HG02870 (cell line): ENCODE data around the gene NACA2.
"Not testable (repeated sequence)": the region's sequence is repeated elsewhere in the genome, so short reads cannot be mapped to it uniquely, and the experiment has no call there.

Experiments
- ATAC-seq: cut with Tn5 transposase; IDR thresholded peaks from one replicate; pipeline ENCODE4 v1.9.1; 2021; ENCODE audit warnings: mild to moderate bottlenecking, moderate library complexity; ENCODE audit not compliant: unreplicated experiment

NACA2 gene

GRCh38 chr17:61591018-61591417 lies at the start of gene NACA2:
TSS of gene NACA2 (minus strand) at chr17:61591219. CDS start at chr17:61591180, 39 bp downstream.
- ATAC-seq = no peak

GRCh38 chr17:61639818-61640217 lies 48.8 kb upstream of the NACA2 start:
- ATAC-seq = no peak

- ATAC-seq = no peak
These were observed 47.1 kb upstream of the NACA2 start for GRCh38 chr17:61638087-61638486.

GRCh38 chr17:61635913-61636432 lies 45.0 kb upstream of the NACA2 start:
- no peak for ATAC-seq

GRCh38 chr17:61634942-61635538 lies 44.0 kb upstream of the NACA2 start:
- no peak for ATAC-seq

- no peak for ATAC-seq
These were observed 43.1 kb upstream of the NACA2 start for GRCh38 chr17:61634011-61634539.

- ATAC-seq = no peak
These were observed 41.8 kb upstream of the NACA2 start for GRCh38 chr17:61632826-61633225.

- ATAC-seq = no peak
These were observed 40.8 kb upstream of the NACA2 start for GRCh38 chr17:61631800-61632199.

GRCh38 chr17:61628158-61628557 lies 37.1 kb upstream of the NACA2 start:
- ATAC-seq = not testable (repeated sequence)

- ATAC-seq = no peak
These were observed 36.6 kb upstream of the NACA2 start for GRCh38 chr17:61627658-61628057.

- ATAC-seq = no peak
These were observed 36.1 kb upstream of the NACA2 start for GRCh38 chr17:61627125-61627524.

- no peak for ATAC-seq
These were observed 34.5 kb upstream of the NACA2 start for GRCh38 chr17:61625564-61625963.

GRCh38 chr17:61624951-61625350 lies 33.9 kb upstream of the NACA2 start:
- no peak for ATAC-seq

GRCh38 chr17:61621317-61621716 lies 30.3 kb upstream of the NACA2 start:
- no peak for ATAC-seq

- no peak for ATAC-seq
These were observed 28.9 kb upstream of the NACA2 start for GRCh38 chr17:61619953-61620352.

GRCh38 chr17:61619493-61619892 lies 28.5 kb upstream of the NACA2 start:
- ATAC-seq = no peak

- ATAC-seq = no peak
These were observed 27.9 kb upstream of the NACA2 start for GRCh38 chr17:61618950-61619349.

GRCh38 chr17:61617330-61617729 lies 26.3 kb upstream of the NACA2 start:
- no peak for ATAC-seq

GRCh38 chr17:61616783-61617182 lies 25.8 kb upstream of the NACA2 start:
- no peak for ATAC-seq

- ATAC-seq = no peak
These were observed 23.2 kb upstream of the NACA2 start for GRCh38 chr17:61614219-61614618.

- no peak for ATAC-seq
These were observed 20.3 kb upstream of the NACA2 start for GRCh38 chr17:61611323-61611722.

GRCh38 chr17:61605692-61606091 lies 14.7 kb upstream of the NACA2 start:
- no peak for ATAC-seq

- no peak for ATAC-seq
These were observed 10.3 kb upstream of the NACA2 start for GRCh38 chr17:61601297-61601696.
